ENCODE results near the gene CR1.
A peak's percentile ranks its signal among the peaks of the same experiment; 100 is the strongest.
"Not testable (repeated sequence)": the region's sequence is repeated elsewhere in the genome, so short reads cannot be mapped to it uniquely, and the experiment has no call there.

Gene CR1

DNA sequence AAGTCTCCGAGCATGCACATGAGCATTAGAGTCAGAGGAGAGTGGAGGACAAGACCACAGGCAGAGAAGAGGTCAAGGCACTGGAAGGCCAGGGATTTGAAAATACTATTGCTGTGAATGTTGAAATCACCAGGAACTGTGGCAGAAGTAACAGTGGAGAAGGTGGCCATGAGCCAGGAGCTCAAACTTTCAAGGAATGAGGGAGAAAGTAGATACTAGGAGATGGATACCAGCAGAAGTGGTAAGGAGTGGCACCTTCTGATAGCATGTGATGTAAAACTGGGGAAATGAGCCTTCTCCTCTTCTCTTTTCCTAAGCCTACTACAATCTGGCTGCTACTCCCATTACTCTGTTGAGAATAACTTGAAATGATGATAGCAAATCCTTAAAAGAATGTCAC is 1.8 kb upstream of the CR1 start:
- DNase-seq (no peak), ATAC-seq (no peak)
- Mint-ChIP-seq H3K4me3 (no peak overlapping the region), H3K27ac (no peak overlapping the region), H3K9me3 (no peaks in the 10 kb centered on the region), H3K27me3 (peaks cover 18% of the 10 kb centered on the region), H3K4me1 (peaks cover 9% of the 10 kb centered on the region)

DNA sequence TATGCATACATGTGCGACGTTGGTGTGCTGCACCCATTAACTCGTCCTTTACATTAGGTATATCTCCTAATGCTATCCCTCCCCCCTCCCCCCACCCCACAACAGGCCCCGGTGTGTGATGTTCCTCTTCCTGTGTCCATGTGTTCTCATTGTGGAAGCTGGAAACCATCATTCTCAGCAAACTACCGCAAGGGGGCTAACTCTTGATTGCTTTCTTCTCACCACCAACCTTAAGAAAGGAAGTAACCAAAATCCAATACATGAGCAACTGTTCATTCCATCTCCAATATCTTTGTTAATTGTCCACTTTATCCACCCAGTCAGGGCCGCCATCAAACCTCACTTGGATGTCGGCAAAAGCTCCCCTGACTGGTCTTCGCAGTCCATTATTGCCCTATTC is 676 bp upstream of the CR1 start:
- not testable (repeated sequence) for H3K27ac Mint-ChIP-seq, H3K9me3 Mint-ChIP-seq, H3K4me3 Mint-ChIP-seq, ATAC-seq, DNase-seq
- Mint-ChIP-seq H3K27me3 (peaks cover 18% of the 10 kb centered on the region), H3K4me1 (peaks cover 17% of the 10 kb centered on the region)

- DNase-seq (no peak), ATAC-seq (no peak)
- no peak overlapping the region for H3K27ac Mint-ChIP-seq
- peaks cover 25% of the 10 kb centered on the region for H3K4me1 Mint-ChIP-seq
- no peak overlapping the region for H3K4me3 Mint-ChIP-seq
- H3K27me3 Mint-ChIP-seq = peaks cover 18% of the 10 kb centered on the region
- no peaks in the 10 kb centered on the region for H3K9me3 Mint-ChIP-seq
Observed at GRCh38 chr1:207497941-207498340, 2.0 kb downstream of the CR1 start.

DNA sequence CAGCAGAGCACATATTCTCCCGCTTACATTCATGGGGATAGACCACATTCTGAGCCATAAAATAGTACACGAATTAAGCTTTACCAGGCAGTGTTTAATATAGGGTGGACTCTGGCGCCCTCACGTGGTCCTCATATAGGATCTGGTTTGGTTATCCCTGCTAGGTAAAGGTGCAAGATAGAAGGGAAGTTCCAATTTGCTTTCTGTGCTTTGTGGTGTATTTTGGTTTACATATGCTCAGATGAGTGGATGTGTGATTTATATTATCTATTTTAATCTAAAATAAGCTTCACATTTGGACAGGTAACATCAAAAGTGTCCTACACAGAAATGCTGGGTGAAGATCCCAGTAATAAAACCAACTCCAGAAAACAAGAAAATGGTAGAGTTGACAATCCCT is 3.6 kb downstream of the CR1 start:
- Mint-ChIP-seq H3K27me3 (peaks cover 18% of the 10 kb centered on the region), H3K27ac (no peak overlapping the region)
- peak; percentile 80 for ATAC-seq

DNA sequence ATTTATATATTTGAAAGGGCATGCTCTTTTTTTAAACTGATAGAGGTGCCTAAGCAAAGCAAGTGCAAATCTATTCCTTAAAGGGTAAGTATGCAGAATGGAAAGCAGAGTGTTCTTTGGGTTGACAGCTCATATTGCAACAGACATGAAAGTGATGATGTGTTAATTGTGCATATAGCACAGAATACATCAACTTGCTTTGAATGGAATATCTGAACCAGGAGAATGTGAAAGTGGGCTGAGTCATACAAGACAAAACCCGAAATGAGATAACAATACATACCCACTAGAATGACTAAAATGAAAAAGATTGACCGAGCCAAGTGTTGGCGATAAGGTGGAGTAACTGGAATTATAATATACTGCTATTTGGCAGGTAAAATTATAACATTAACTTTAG is 4.3 kb downstream of the CR1 start:
- peaks cover 17% of the 10 kb centered on the region for H3K27me3 Mint-ChIP-seq
- DNase-seq = peak in 1 of 2 donors; percentile 12
- ATAC-seq = peak; percentile 86
- H3K9me3 Mint-ChIP-seq = no peaks in the 10 kb centered on the region
- H3K27ac Mint-ChIP-seq = no peak overlapping the region
- peaks cover 24% of the 10 kb centered on the region for H3K4me1 Mint-ChIP-seq
- H3K4me3 Mint-ChIP-seq = no peak overlapping the region

More for the DNA sequence above, 3.6 kb downstream of the CR1 start:
- Mint-ChIP-seq H3K4me1 (peaks cover 25% of the 10 kb centered on the region), H3K9me3 (no peaks in the 10 kb centered on the region), H3K4me3 (no peak overlapping the region)
- DNase-seq = peak; percentile 53 to 64

GRCh38 chr1:207501071-207501470 is 5.1 kb downstream of the CR1 start:
- Mint-ChIP-seq H3K27ac (no peak overlapping the region), H3K4me1 (peaks cover 16% of the 10 kb centered on the region), H3K4me3 (no peak overlapping the region), H3K9me3 (no peaks in the 10 kb centered on the region), H3K27me3 (peaks cover 9% of the 10 kb centered on the region)
- no peak for DNase-seq
- no peak for ATAC-seq

- peaks cover 16% of the 10 kb centered on the region for H3K4me1 Mint-ChIP-seq
- no peak overlapping the region for H3K27ac Mint-ChIP-seq
- H3K4me3 Mint-ChIP-seq = no peak overlapping the region
- no peaks in the 10 kb centered on the region for H3K27me3 Mint-ChIP-seq
- DNase-seq (no peak), ATAC-seq (no peak)
- H3K9me3 Mint-ChIP-seq = no peaks in the 10 kb centered on the region
Observed at GRCh38 chr1:207502726-207503125, 6.8 kb downstream of the CR1 start.

- Mint-ChIP-seq H3K4me3 (no peak overlapping the region), H3K27me3 (no peaks in the 10 kb centered on the region), H3K9me3 (no peaks in the 10 kb centered on the region), H3K27ac (no peak overlapping the region), H3K4me1 (peaks cover 16% of the 10 kb centered on the region)
- no peak for DNase-seq
- no peak for ATAC-seq
Observed at GRCh38 chr1:207503950-207504349, 8.0 kb downstream of the CR1 start.

DNA sequence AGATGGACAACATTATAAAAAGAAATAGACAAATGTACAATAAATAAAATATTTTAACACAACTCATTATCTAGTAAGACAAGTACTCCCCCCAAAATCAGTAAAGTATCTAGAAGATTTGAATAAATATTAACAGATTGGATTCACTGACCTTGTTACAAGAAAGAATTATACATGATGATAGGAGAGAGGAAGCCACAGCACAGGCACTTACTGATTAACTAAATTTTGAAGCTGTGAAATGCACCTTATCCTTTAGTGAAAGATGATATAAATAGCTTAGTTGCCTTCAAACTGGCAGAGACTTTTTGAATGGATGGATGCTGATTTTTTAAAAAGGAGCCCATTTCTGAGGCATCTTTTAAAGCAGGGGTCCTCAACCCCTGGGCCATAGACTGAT is 8.5 kb downstream of the CR1 start:
- Mint-ChIP-seq H3K27me3 (no peaks in the 10 kb centered on the region), H3K4me3 (no peak overlapping the region), H3K27ac (no peak overlapping the region), H3K9me3 (no peaks in the 10 kb centered on the region), H3K4me1 (peaks cover 16% of the 10 kb centered on the region)
- DNase-seq = no peak
- ATAC-seq = no peak

DNA sequence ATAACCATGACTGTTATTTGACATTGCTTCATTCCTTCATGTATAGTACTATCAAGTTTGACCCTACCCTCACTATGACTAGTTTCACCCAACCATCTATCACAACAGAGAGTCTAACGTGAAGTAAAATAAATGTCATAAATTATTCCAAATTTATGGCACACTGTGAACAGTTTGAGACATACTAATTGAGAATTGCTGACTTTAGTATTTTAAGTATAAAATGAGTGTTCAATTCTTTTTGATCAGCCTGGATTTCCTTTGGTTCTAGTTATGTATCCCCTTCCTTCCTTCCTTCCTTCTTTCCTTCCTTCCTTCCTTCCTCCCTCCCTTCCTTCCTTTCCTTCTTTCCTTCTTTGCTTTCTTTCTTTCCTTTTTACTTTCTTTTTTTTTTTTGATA is 14.5 kb downstream of the CR1 start:
- ATAC-seq = no peak
- no peak for DNase-seq
- no peaks in the 10 kb centered on the region for H3K9me3 Mint-ChIP-seq
- H3K4me3 Mint-ChIP-seq = no peak overlapping the region
- H3K27me3 Mint-ChIP-seq = no peaks in the 10 kb centered on the region
- H3K27ac Mint-ChIP-seq = no peak overlapping the region
- H3K4me1 Mint-ChIP-seq = no peaks in the 10 kb centered on the region

DNA sequence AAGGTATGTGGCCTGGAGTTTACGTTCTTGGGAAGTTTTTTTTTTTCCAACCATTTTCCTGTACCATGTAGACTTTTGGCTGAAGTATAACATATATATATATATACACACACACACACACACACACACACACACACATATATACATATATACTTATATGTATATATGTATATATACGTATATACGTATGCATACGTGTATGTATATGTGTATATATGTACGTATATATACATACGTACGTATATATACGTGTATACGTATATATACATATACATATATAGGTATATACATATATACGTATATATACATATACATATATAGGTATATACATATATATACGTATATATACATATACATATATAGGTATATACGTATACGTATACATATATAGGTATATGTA is 18.9 kb downstream of the CR1 start:
- H3K4me1 Mint-ChIP-seq = no peaks in the 10 kb centered on the region
- no peak overlapping the region for H3K27ac Mint-ChIP-seq
- peaks cover 0 to 4% of the 10 kb centered on the region in 2 donors for H3K9me3 Mint-ChIP-seq
- no peaks in the 10 kb centered on the region for H3K27me3 Mint-ChIP-seq
- no peak for ATAC-seq
- H3K4me3 Mint-ChIP-seq = no peak overlapping the region
- no peak for DNase-seq

DNA sequence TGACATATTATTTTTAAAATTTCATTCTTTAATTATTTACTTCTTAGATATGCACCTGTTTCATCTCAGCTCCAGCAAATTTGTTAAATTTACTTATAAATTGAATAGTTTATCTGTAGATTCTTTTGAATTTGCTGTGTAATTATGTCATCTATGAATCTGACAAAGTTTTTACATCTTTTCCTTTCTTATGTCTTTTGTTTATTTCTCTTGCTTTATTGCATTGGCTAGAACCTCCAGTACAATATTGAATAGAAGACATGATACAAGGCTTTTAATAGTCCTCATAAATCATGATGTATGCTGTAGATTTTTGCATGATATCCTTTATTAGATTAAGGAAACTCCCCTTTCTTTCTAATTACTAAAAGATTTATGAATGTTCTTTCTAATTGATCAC is 20.8 kb downstream of the CR1 start:
- Mint-ChIP-seq H3K4me3 (no peak overlapping the region), H3K4me1 (no peaks in the 10 kb centered on the region), H3K27ac (no peak overlapping the region), H3K27me3 (no peaks in the 10 kb centered on the region), H3K9me3 (peaks cover 0 to 4% of the 10 kb centered on the region in 2 donors)
- no peak for ATAC-seq
- DNase-seq = no peak

DNA sequence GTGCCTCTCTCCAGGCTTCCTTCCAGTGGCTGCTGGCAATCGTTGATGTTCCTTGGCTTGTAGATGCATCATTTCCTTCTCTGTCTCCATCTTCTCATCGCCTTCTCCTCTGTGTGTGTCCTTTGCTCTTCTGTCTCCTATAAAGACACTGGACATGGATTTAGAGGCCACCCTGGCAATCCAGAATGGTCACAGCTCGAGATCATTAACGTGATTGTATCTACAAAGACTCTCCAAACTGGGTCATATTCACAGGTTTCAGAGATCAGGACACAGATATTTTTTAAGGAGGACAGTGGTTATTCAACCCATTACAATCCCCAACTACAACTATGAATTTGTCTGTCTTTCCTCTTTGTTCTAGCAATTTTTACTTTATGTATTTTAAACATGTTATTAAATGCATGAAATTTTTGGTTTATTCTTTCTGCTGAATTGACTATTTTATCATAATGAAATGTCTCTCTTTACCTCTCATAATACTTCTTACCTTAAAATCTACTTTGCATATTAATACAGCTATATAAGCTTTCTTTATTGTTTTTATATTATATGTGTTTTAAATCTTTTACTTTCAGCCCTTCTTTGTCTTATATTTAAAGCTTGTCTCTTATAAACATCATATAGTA is 22.8 kb downstream of the CR1 start:
- H3K4me1 Mint-ChIP-seq = no peaks in the 10 kb centered on the region
- ATAC-seq (no peak), DNase-seq (no peak)
- H3K4me3 Mint-ChIP-seq = no peak overlapping the region
- H3K27ac Mint-ChIP-seq = no peak overlapping the region
- no peaks in the 10 kb centered on the region for H3K27me3 Mint-ChIP-seq
- H3K9me3 Mint-ChIP-seq = peaks cover 0 to 4% of the 10 kb centered on the region in 2 donors

DNA sequence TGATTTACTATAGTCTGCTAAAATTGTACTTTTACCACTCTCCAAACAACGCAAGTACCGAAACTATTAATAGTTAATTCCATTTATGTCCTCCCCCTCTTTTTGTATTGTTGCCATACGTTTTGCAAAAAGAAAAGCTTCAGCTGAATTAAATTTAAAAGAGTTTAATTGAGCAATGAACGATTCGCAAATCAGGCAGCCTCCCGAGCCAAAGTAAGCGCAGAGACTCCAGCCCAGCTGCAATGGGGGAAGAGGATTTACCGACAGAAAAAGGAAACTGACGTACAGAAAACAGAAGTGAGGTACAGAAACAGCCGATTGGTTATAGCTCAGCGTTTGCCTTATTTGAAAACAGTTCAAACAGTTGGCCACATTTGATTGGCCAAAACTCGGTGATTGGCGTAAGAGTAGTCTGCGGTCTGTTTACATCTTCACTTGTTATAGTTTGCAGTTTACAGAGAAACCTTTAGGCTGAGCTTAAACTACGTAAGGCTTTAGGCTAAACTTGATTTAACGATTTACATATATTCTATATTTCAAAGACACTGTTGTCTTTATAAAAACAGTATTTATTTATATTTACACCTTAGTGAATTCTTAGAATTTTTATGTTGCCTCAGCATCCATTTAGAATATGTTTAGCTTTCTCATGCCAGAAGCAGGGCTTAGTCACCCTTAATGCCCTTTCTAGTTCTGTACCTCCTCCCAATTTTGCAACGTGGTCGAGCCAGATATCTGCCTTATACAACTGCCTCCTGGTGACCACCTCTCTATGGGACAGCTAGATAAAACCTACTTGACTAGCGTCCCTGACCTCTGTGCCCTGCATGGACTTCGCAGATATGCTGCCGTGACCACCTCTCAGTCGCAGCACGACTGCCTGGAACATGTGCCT is 23.8 kb downstream of the CR1 start:
- H3K27ac Mint-ChIP-seq = no peak overlapping the region
- no peak for ATAC-seq
- no peaks in the 10 kb centered on the region for H3K4me1 Mint-ChIP-seq
- H3K27me3 Mint-ChIP-seq = no peaks in the 10 kb centered on the region
- peaks cover 0 to 4% of the 10 kb centered on the region in 2 donors for H3K9me3 Mint-ChIP-seq
- no peak for DNase-seq
- H3K4me3 Mint-ChIP-seq = no peak overlapping the region

DNA sequence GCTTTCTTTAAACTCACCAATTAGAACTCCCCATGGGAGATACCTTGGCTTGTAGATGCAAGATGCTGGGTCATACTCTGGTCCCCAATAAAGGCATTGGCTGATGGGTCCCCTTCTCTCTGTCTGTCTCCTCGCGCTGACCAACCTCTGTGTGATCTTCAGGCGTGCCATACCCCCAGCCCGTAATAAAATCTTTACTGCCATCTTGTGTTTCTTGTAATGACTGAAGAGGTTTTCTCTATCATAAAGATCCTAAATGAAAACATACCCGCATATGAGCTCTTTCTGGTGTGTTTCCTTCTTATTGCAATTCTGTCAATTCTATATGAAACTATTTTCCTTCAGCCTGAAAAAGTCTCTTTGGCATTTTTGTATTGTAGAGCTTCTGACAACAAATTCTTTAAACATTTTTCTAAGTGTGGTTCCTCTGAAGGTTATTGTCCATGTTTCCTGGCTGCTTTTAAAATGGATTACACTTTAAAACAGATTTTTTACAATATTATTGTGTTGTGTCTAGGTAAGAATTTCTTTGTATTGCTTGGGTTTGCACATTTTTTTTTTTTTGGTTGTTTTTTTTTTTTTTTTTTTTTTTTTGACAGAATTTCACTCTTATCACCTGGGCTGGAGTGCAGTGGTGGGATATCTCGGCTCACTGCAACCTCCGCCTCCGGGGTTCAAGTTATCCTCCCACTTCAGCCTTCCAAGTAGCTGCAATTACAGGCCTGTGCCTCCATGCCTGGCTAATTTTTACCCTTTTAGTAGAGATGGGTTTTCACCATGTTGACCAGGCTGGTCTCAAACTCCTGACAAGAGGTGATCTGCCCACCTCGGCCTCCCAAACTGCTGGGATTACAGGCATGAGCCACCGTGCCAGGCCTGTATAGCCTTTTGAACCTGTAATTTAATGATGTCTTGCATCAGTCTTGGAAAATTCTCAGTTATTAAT is 24.7 kb downstream of the CR1 start:
- H3K27ac Mint-ChIP-seq, DNase-seq, H3K4me1 Mint-ChIP-seq, ATAC-seq, H3K9me3 Mint-ChIP-seq, H3K4me3 Mint-ChIP-seq, H3K27me3 Mint-ChIP-seq: not testable (repeated sequence)
